Loucy (cell line): Measurements from ENCODE around the gene GIGYF2.

Experiments
- H2AFZ ChIP-seq: fragments of 200-600 bp; sonication (generic); 2 replicates; pipeline ENCODE4 v1.6.0; 2016; ENCODE audit warnings: antibody characterized with exemption, mild to moderate bottlenecking, low read length, moderate library complexity
- H3F3A ChIP-seq: fragments of 200-600 bp; 2 replicates; pipeline ENCODE4 v1.6.0; 2016; ENCODE audit warnings: antibody characterized with exemption, low read depth, mild to moderate bottlenecking
- H3K27me3 ChIP-seq: fragments of 200-600 bp; sonication (generic); 2 replicates; pipeline ENCODE4 v1.6.1; 2014; ENCODE audit warnings: low read length, mild to moderate bottlenecking; ENCODE audit not compliant: insufficient read depth, poor library complexity, severe bottlenecking
- H3K36me3 ChIP-seq: fragments of 200-600 bp; sonication (generic); 2 replicates; pipeline ENCODE4 v1.6.1; 2016; ENCODE audit warnings: low read length; ENCODE audit not compliant: insufficient read depth
- H3K4me1 ChIP-seq: fragments of 200-600 bp; sonication (generic); 2 replicates; pipeline ENCODE4 v1.5.1; 2014; ENCODE audit warnings: low read length, mild to moderate bottlenecking; ENCODE audit not compliant: insufficient read depth, poor library complexity, severe bottlenecking
- H3K4me2 ChIP-seq: fragments of 200-600 bp; sonication (generic); 2 replicates; pipeline ENCODE4 v1.6.0; 2014; ENCODE audit warnings: antibody characterized with exemption, low read length, low read depth, mild to moderate bottlenecking; ENCODE audit not compliant: poor library complexity, severe bottlenecking
- H3K4me3 ChIP-seq: fragments of 200-600 bp; sonication (generic); 2 replicates; pipeline ENCODE4 v1.5.1; 2014; ENCODE audit warnings: low read length, mild to moderate bottlenecking, mixed read lengths; ENCODE audit not compliant: poor library complexity, severe bottlenecking
- H3K79me2 ChIP-seq: fragments of 200-600 bp; sonication (generic); 2 replicates; pipeline ENCODE4 v1.6.1; 2014; ENCODE audit warnings: low read length; ENCODE audit not compliant: insufficient read depth
- H3K9ac ChIP-seq: fragments of 200-600 bp; sonication (generic); 2 replicates; pipeline ENCODE4 v1.6.0; 2014; ENCODE audit warnings: mild to moderate bottlenecking, low read depth, low read length, moderate library complexity; ENCODE audit not compliant: poor library complexity, severe bottlenecking
- H3K9me2 ChIP-seq: fragments of 200-600 bp; sonication (generic); replicated peaks from 2 replicates; pipeline ENCODE4 v1.6.1; 2016; ENCODE audit warnings: low read depth, low read length, mixed read lengths
- H3K9me3 ChIP-seq: fragments of 200-600 bp; sonication (generic); 2 replicates; pipeline ENCODE4 v1.6.1; 2014; ENCODE audit warnings: mild to moderate bottlenecking, antibody characterized with exemption, low read length, low read depth; ENCODE audit not compliant: insufficient read depth
- H4K20me1 ChIP-seq: fragments of 200-600 bp; sonication (generic); 2 replicates; pipeline ENCODE4 v1.6.0; 2014; ENCODE audit warnings: antibody characterized with exemption, low read length, mild to moderate bottlenecking; ENCODE audit not compliant: insufficient read depth, poor library complexity, severe bottlenecking
- EZH2phosphoT487 ChIP-seq: fragments of 200-600 bp; IDR thresholded peaks from 2 replicates; pipeline ENCODE4 v1.6.1; 2018; ENCODE audit warnings: antibody characterized with exemption, mild to moderate bottlenecking, moderate library complexity, borderline replicate concordance
- TF ChIP-seq, protein P1 (sequence below): fragments of 200-600 bp; sonication (generic); conservative IDR thresholded peaks from 2 replicates; pipeline ENCODE4 v1.5.1; 2014; ENCODE audit warnings: mild to moderate bottlenecking, antibody characterized with exemption, low read length

GIGYF2 gene

DNA sequence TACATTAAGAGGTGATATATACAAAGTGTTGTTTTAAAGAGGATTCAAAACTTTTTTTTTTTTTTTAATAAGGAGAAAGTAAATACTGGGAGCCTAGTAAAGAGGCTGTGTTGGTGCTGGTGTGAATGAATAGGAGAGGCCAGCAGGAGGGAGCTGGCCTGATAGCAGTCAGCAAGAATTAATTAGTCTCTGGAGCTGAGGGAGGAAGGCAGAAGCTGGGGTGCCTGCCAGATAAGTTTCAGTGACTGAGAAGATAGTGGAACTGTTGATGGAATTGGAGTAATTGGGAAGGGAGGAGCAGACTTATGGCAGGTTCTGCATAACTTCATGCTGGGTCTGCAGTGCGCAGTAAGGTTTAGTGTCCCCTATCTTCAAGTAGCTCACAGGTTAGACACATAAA is 136.7 kb downstream of the GIGYF2 start:
- no peak overlapping the region for H3K4me3 ChIP-seq
- no peaks in the 10 kb centered on the region for H3K79me2 ChIP-seq
- no peak overlapping the region for H2AFZ ChIP-seq
- H3K36me3 ChIP-seq: peaks cover 66% of the 10 kb centered on the region
- no peak overlapping the region for H3K9ac ChIP-seq
- 0 out of 2 replicates have a peak, but pooled peaks cover 2% of the 10 kb centered on the region for H3F3A ChIP-seq
- H4K20me1 ChIP-seq: no peaks in the 10 kb centered on the region
- no peaks in the 10 kb centered on the region for H3K27me3 ChIP-seq
- H3K9me3 ChIP-seq: no peaks in the 10 kb centered on the region
- no peaks in the 10 kb centered on the region for H3K9me2 ChIP-seq
- no peak for TF ChIP-seq EZH2phosphoT487
- peaks cover 36% of the 10 kb centered on the region for H3K4me1 ChIP-seq
- H3K4me2 ChIP-seq: no peak overlapping the region

DNA sequence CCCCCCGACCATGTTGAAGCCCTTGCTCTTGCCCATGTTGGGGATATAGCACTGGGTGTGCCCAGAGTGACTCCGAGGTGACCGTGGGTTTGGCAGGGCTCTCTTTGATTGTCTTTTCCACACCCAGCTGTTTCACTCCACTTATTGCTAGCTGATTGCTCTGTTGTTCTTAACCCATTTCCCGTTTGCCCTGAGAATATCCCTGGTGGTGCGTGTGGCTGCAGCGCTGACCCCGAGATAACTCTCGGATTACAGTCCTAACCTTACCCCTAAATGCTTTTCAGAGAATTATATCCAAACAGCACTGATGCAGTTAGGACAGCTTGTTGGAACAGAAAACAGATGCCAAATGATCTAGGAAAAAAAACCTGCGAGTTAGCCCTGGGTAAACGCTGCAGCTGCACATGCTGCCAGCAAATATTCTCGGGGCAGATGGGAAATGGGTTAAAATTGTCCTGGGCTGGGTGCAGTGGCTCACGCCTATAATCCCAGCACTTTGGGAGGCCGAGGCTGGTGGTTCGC is 138.6 kb downstream of the GIGYF2 start:
- Histone ChIP-seq H3F3A (0 out of 2 replicates have a peak, but pooled peaks cover 2% of the 10 kb centered on the region), H3K9me2 (no peaks in the 10 kb centered on the region), H3K79me2 (no peaks in the 10 kb centered on the region), H3K36me3 (peaks cover 69% of the 10 kb centered on the region), H3K4me2 (no peak overlapping the region), H3K4me3 (no peak overlapping the region), H3K9me3 (no peaks in the 10 kb centered on the region), H2AFZ (no peak overlapping the region), H3K27me3 (no peaks in the 10 kb centered on the region), H3K9ac (no peak overlapping the region), H3K4me1 (peaks cover 50% of the 10 kb centered on the region), H4K20me1 (no peaks in the 10 kb centered on the region)
- TF ChIP-seq, protein P1, sequence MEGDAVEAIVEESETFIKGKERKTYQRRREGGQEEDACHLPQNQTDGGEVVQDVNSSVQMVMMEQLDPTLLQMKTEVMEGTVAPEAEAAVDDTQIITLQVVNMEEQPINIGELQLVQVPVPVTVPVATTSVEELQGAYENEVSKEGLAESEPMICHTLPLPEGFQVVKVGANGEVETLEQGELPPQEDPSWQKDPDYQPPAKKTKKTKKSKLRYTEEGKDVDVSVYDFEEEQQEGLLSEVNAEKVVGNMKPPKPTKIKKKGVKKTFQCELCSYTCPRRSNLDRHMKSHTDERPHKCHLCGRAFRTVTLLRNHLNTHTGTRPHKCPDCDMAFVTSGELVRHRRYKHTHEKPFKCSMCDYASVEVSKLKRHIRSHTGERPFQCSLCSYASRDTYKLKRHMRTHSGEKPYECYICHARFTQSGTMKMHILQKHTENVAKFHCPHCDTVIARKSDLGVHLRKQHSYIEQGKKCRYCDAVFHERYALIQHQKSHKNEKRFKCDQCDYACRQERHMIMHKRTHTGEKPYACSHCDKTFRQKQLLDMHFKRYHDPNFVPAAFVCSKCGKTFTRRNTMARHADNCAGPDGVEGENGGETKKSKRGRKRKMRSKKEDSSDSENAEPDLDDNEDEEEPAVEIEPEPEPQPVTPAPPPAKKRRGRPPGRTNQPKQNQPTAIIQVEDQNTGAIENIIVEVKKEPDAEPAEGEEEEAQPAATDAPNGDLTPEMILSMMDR: no peak
- no peak for TF ChIP-seq EZH2phosphoT487

DNA sequence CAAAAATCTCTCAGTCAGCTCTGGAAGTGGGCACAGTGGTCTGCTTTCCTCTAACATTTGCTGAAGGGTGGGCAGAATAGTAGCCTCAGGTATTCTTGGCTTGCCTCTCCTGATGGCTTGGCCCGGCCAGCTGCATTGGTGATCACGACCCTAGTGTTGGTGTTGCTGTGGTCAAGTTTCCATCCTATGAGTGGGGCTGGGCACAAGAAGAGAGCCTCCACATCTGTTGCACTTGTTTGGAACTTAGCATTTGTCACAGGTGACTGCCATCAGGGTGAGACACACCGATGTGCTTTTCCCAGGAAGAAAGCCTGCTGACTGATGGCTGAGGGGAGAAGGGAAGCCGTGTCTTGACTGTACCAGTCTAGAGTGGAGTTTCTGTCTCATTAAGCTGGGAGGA is 139.8 kb downstream of the GIGYF2 start:
- H3K4me1 ChIP-seq: peaks cover 44% of the 10 kb centered on the region
- H3K9ac ChIP-seq: no peak overlapping the region
- H3K9me2 ChIP-seq: no peaks in the 10 kb centered on the region
- H3K4me3 ChIP-seq: no peak overlapping the region
- no peak for TF ChIP-seq EZH2phosphoT487
- TF ChIP-seq, protein P1: no peak
- no peak overlapping the region for H3K4me2 ChIP-seq
- H3K27me3 ChIP-seq: no peaks in the 10 kb centered on the region
- no peak overlapping the region for H2AFZ ChIP-seq
- no peaks in the 10 kb centered on the region for H3K9me3 ChIP-seq
- H3F3A ChIP-seq: no peaks in the 10 kb centered on the region
- peaks cover 62% of the 10 kb centered on the region for H3K36me3 ChIP-seq
- H3K79me2 ChIP-seq: no peaks in the 10 kb centered on the region
- H4K20me1 ChIP-seq: no peaks in the 10 kb centered on the region

DNA sequence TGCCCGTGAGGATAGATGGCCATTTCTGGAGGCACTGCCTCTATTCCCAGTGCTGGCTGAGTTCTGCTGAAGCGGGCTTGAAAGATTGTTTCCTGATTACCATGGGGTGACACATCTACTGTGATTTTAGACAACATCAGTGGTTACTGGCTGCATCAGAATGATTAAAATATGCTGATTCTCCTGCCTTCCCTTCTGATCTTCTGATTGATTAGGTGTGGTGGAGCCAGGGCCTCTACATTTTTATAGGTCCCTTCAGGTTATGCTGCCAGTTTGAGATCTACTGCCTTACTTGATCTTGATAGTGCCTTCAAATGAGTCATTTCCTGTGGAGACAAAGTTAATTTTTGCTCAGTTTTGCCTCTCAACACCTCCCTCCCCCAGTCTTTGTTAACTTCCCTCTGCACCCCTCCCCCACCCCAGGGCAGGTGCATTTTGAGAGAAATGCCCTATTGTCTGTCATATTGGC is 141.3 kb downstream of the GIGYF2 start:
- Histone ChIP-seq H3F3A (no peaks in the 10 kb centered on the region), H2AFZ (no peak overlapping the region), H3K9me2 (no peaks in the 10 kb centered on the region), H3K4me1 (peaks cover 44% of the 10 kb centered on the region), H3K9ac (peak overlapping the region; percentile 2), H3K4me2 (peak overlapping the region; percentile 59), H3K9me3 (no peaks in the 10 kb centered on the region), H3K36me3 (peaks cover 64% of the 10 kb centered on the region), H3K79me2 (no peaks in the 10 kb centered on the region), H3K27me3 (no peaks in the 10 kb centered on the region), H3K4me3 (peak overlapping the region; percentile 56), H4K20me1 (no peaks in the 10 kb centered on the region)
- TF ChIP-seq, protein P1: no peak
- no peak for TF ChIP-seq EZH2phosphoT487
